Endothelial cell of umbilical vein (primary cell): ENCODE results near the gene CFD. TPM values are rescaled to one million over a fixed set of nuclear protein-coding genes. Genes with fewer than 3 reads are reported as not detected.

Experiments used
- BruUV-seq: library from RNA; stranded (reverse); fragments of 400-500 nt; replicated peaks from 2 replicates; lab custom pipeline; 2021; lab: Mats Ljungman, UMichigan
- CTCF ChIA-PET: fragments of 300-600, 350-600 bp; sonication (Branson Sonifier 250); formaldehyde crosslinking; loops from one replicate; lab custom pipeline; 2021; ENCODE audit warnings: antibody characterized with exemption, inconsistent platforms; lab: Charles Lee
- POLR2A ChIA-PET: fragments of 300-600, 350-600 bp; sonication (Branson Sonifier 250); formaldehyde crosslinking; loops from one replicate; lab custom pipeline; 2021; ENCODE audit warnings: antibody characterized with exemption, inconsistent platforms; lab: Charles Lee
- DNase-seq: peaks from one replicate; pipeline ENCODE4 v3.0.0-alpha.2; 2011; ENCODE audit warnings: low read depth, low spot score
- FAIRE-seq: peaks from 2 replicates; lab custom pipeline; 2011; peaks lifted over from hg19 to GRCh38; lab: Jason Lieb, UNC
- H2AFZ ChIP-seq: 2 replicates; pipeline ENCODE4 v1.6.0; 2012; ENCODE audit warnings: low read depth, low read length, control low read depth, inconsistent platforms
- H3K27ac ChIP-seq: 2 replicates; pipeline ENCODE4 v1.5.1; 2011; ENCODE audit warnings: low read depth, mild to moderate bottlenecking, control low read depth, low read length, moderate library complexity; ENCODE audit not compliant: insufficient read depth
- H3K27me3 ChIP-seq, 2 experiments: 2 replicates each; pipeline versions ENCODE4 v1.6.0 to v1.6.1; 2011; ENCODE audit warnings: low read length in 2 of 2, mixed read lengths in 1 of 2; ENCODE audit not compliant: control insufficient read depth in 2 of 2, insufficient read depth in 2 of 2
- H3K36me3 ChIP-seq, 2 experiments: 2 replicates in 1 of 2; 3 replicates in 1 of 2; pipeline ENCODE4 v1.5.1; 2011; ENCODE audit warnings: low read length in 2 of 2, mild to moderate bottlenecking in 1 of 2, moderate library complexity in 1 of 2; ENCODE audit not compliant: control insufficient read depth in 2 of 2, insufficient read depth in 2 of 2; ENCODE audit errors: extremely low read depth in 1 of 2
- H3K4me1 ChIP-seq: 3 replicates; pipeline ENCODE4 v1.5.1; 2011; ENCODE audit warnings: mild to moderate bottlenecking, low read length; ENCODE audit not compliant: control insufficient read depth, insufficient read depth; ENCODE audit errors: extremely low read depth
- H3K4me2 ChIP-seq: 2 replicates; pipeline ENCODE4 v1.6.1; 2011; ENCODE audit warnings: low read length, control low read depth, mixed read lengths; ENCODE audit not compliant: insufficient read depth
- H3K4me3 ChIP-seq, 3 experiments: fragments of 200-600 bp in 1 of 3; sonication (generic), shearing (Covaris generic) in 1 of 3; replicated peaks in 1 of 3; 2 replicates each; pipeline ENCODE4 v1.5.1; 2011 to 2016; ENCODE audit warnings: control low read depth in 3 of 3, low read length in 3 of 3, mild to moderate bottlenecking in 2 of 3, inconsistent platforms in 1 of 3, low read depth in 1 of 3, moderate library complexity in 1 of 3; ENCODE audit not compliant: insufficient read depth in 1 of 3
- H3K79me2 ChIP-seq: 2 replicates; pipeline ENCODE4 v1.6.0; 2012; ENCODE audit warnings: low read length, inconsistent platforms; ENCODE audit not compliant: control insufficient read depth, insufficient read depth
- H3K9ac ChIP-seq: replicated peaks from 2 replicates; pipeline ENCODE3; 2011; ENCODE audit warnings: low read length, control low read depth; ENCODE audit not compliant: insufficient read depth; ENCODE audit errors: extremely low read depth
- H3K9me1 ChIP-seq: replicated peaks from 3 replicates; pipeline ENCODE4 v1.6.0; 2011; ENCODE audit warnings: mild to moderate bottlenecking, low read length; ENCODE audit not compliant: control insufficient read depth, insufficient read depth; ENCODE audit errors: extremely low read depth
- H3K9me3 ChIP-seq: replicated peaks from 2 replicates; pipeline ENCODE4 v1.5.1; 2012; ENCODE audit warnings: low read length, inconsistent platforms; ENCODE audit not compliant: control insufficient read depth, insufficient read depth
- H4K20me1 ChIP-seq: replicated peaks from 2 replicates; pipeline ENCODE3; 2011; ENCODE audit warnings: mild to moderate bottlenecking, low read length; ENCODE audit not compliant: control insufficient read depth, insufficient read depth; ENCODE audit errors: extremely low read depth
- CTCF ChIP-seq, 2 donors: IDR thresholded peaks; 1 replicate in 1 of 2; 2 replicates in 1 of 2; pipeline ENCODE4 v1.5.1; 2011; ENCODE audit warnings: low read length in 2 of 2, mild to moderate bottlenecking in 2 of 2, moderate library complexity in 2 of 2, control low read depth in 1 of 2, inconsistent platforms in 1 of 2, low read depth in 1 of 2; ENCODE audit not compliant: insufficient read depth in 1 of 2; ENCODE audit errors: extremely low read depth in 1 of 2
- EZH2 ChIP-seq: IDR thresholded peaks from 2 replicates; pipeline ENCODE4 v1.6.1; 2012; ENCODE audit warnings: borderline replicate concordance, low read depth, mild to moderate bottlenecking, moderate library complexity, low read length, inconsistent platforms; ENCODE audit not compliant: severe bottlenecking
- FOS ChIP-seq: IDR thresholded peaks from 2 replicates; pipeline ENCODE4 v1.6.1; 2011; ENCODE audit warnings: mild to moderate bottlenecking, low read length, moderate library complexity, borderline replicate concordance; ENCODE audit not compliant: insufficient read depth
- GATA2 ChIP-seq: IDR thresholded peaks from 2 replicates; pipeline ENCODE4 v1.7.0; 2011; ENCODE audit warnings: low read depth, mild to moderate bottlenecking, moderate library complexity, mixed read lengths, low read length; ENCODE audit not compliant: insufficient read length, insufficient read depth
- JUN ChIP-seq: IDR thresholded peaks from 2 replicates; pipeline ENCODE4 v1.6.1; 2011; ENCODE audit warnings: borderline replicate concordance, low read depth; ENCODE audit not compliant: insufficient read length, insufficient read depth
- MAX ChIP-seq: IDR thresholded peaks from 2 replicates; pipeline ENCODE4 v1.6.1; 2011; ENCODE audit not compliant: insufficient read depth, insufficient read length
- MYC ChIP-seq: IDR thresholded peaks from one replicate; pipeline ENCODE4 v1.6.1; 2011; ENCODE audit warnings: mild to moderate bottlenecking, low read depth, low read length
- POLR2A ChIP-seq: IDR thresholded peaks from 2 replicates; pipeline ENCODE4 v1.6.1; 2012; ENCODE audit warnings: low read depth, mild to moderate bottlenecking, control low read depth, low read length
- POLR2AphosphoS5 ChIP-seq: IDR thresholded peaks from 2 replicates; pipeline ENCODE4 v1.6.1; 2012; ENCODE audit warnings: low read depth, mild to moderate bottlenecking, control low read depth, low read length, moderate library complexity; ENCODE audit not compliant: insufficient read depth
- dilution Hi-C: fragments of 300-500 bp; cut with MboI; formaldehyde crosslinking; loops from one replicate; pipeline ENCODE4 v1.15.0; 2019; ENCODE audit warnings: low sequenced_read_pairs; ENCODE audit not compliant: extremely low pct_ligation_motif_present
- intact Hi-C: fragments of 100-400 bp; cut with micrococcal nuclease; formaldehyde crosslinking; loops from one replicate; pipeline ENCODE4 v1.10.0; 2022
- polyA plus RNA-seq, 4 experiments: library from polyadenylated mRNA; depleted of rRNA in 3 of 4; stranded (reverse) in 3 of 4; unstranded in 1 of 4; fragments of >200 nt; gene quantifications; 2 replicates each; pipeline versions ENCODE4 v1.2.1 to v1.2.3, GENCODE V29; 2011 to 2012; ENCODE audit warnings: missing spikeins in 1 of 4
- total RNA-seq: library from RNA; stranded (reverse); gene quantifications from 2 replicates; pipeline ENCODE4 v1.2.3, GENCODE V29; 2021

The CFD gene
- total and polyA plus RNA-seq, 2 donors (not counting 3 experiments of a cell fraction or from before 2014, with no cell fraction given) = 0.25 to 0.40 TPM

- Histone ChIP-seq H3K9me3 (no peaks in the 10 kb centered on the region), H3K4me1 (no peaks in the 10 kb centered on the region), H4K20me1 (peaks cover 3% of the 10 kb centered on the region), H3K27me3 (no peaks in the 10 kb centered on the region), H3K9ac (no peak overlapping the region), H3K4me2 (no peak overlapping the region), H2AFZ (no peak overlapping the region), H3K79me2 (peaks cover 20% of the 10 kb centered on the region), H3K9me1 (no peaks in the 10 kb centered on the region), H3K36me3 (peaks cover 28 to 30% of the 10 kb centered on the region in 2 experiments), H3K4me3 (no peak overlapping the region), H3K27ac (no peak overlapping the region)
- intact Hi-C loops (no loop called here), dilution Hi-C loops (no loop called here)
- ChIA-PET POLR2A (no interaction called here), CTCF (no interaction called here)
- no peak for DNase-seq
- TF ChIP-seq JUN (no peak), MYC (no peak), FOS (no peak), EZH2 (no peak), MAX (no peak), POLR2AphosphoS5 (no peak), CTCF (IDR thresholded peaks at IDR 0.05; ENCODE audit: extremely low read depth in 1 of 2, insufficient read depth in 1 of 2, low read depth in 1 of 2, low read length in 2 of 2) (no peak), GATA2 (no peak), POLR2A (no peak)
- FAIRE-seq = no peak
- BruUV-seq = no TSS peak
Observed at GRCh38 chr19:812747-813218, 46.7 kb upstream of the CFD start.
